HG02678 (cell line): ENCODE results near the gene DNTT.

Source experiments
- ATAC-seq: cut with Tn5 transposase; IDR thresholded peaks from one replicate; pipeline ENCODE4 v1.9.1; 2021; ENCODE audit warnings: mild to moderate bottlenecking, moderate library complexity; ENCODE audit not compliant: unreplicated experiment

The DNTT gene

DNA sequence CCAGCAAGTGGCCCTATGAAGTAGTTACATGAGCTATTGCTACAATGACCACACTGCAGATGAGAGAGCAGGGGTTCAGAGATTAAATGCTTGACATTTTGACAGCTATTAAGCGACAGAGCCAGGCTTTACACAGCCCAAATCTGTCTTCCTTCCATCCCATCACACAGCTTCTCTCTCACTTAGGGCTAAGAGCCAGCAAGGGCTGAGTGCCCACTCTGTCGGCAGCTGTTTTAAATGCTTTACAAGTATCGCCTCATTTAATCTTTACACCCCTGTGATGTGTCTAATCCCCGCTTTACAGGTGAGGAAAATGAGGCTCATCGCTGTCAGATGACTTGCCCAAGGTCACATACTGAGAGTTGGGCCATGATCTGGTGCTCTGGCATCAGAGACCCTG, 69.8 kb downstream of the DNTT start:
- ATAC-seq, result no peak

DNA sequence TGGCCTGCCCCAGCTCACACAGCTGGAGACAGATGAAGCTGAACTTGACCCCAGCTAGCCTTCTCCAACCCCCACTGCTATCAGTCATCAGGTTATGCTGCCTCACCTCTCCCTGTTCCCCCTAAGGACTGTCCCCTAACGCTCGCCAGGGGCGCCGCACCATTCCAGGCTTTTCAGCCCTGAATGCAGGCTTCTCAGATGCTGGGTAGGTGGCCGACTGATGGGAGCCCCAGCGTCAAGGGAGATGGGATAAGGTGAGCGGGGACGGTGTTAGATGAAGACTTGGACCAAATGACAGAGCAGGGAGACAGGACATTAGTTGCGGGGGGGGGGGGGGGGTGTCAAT, 70.4 kb downstream of the DNTT start:
- no peak for ATAC-seq

DNA sequence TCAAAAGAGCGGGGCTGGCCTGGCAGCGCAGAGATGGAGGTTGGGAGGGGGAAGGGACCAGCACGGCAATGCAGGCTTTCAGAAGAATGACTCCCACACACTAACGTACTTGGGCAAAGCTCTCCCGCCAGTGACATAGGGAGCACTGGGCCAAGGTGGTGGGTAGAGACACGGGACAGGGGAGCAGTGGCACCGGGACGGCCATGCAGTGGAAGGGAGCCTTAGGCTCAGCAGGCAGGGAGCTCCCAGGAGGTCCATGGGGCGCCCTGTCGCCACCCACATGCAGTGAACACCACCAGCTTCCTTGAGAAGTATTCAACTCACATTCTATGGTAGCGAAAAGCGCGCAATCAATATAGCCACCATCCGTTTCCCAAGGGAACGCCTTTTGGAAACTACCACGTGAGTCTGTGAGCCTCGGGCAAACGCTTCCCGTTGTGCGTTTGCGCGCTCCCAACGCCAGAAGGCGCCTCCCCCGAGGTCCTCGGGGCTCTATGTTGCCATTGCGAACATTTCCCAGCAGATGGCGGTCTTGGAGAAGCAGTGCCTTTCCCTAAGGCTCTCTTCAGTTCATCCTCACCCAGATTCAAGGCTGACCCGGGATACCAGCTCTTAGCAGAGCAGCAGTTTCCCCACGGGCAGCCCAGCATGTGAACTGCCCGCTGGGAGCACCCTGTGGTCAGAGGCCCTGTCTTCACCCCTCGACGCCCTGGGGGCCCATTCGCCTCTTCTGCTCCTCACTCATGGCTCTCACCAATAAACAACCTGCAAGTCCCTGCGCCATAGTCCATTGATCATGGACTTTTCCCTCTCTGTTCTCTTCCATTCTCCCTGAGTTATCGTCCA, 71.0 kb downstream of the DNTT start:
- peak; percentile 78 for ATAC-seq

DNA sequence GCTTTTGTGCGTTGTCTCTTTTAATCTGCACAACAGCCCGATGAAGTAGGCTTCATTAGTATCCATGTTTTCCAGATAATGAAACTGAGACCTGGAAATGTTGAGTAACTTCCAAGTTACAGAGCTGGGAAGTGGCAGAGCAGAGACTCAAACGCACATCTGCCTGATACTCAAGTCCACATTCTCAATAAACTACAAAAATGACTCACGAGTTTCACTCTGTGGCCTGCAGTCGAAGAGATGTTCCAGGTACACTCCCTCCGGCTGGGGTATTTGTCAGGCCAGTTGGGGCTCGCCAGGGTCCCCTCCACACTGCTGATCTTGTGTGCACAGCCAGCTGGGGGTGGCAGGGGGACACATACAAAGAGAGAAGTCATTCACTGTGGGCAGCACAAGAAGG, 72.2 kb downstream of the DNTT start:
- no peak for ATAC-seq

DNA sequence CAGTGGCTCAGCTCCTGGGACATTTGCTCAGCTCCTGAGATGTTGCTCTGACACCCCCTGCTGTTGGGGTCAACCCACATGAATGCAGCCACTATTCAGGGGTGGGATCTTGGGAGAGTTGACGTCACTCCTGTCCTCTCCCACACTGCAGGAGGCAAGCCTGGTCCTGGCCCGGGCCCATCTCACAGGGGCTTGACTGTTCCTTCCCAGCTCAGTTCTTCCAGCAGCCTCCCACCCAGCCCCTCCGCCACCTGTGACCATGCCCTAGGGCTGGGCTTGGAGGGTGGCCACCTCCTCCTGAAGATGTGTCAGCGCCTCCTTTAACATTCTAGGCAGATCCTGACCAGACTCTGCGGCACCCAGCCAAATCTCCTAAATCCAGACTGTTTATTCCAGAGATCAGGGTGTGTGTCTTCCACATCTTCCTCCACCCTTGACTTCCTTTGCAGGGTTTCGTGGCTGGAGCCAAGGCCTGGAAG, 73.6 kb downstream of the DNTT start:
- no peak for ATAC-seq

DNA sequence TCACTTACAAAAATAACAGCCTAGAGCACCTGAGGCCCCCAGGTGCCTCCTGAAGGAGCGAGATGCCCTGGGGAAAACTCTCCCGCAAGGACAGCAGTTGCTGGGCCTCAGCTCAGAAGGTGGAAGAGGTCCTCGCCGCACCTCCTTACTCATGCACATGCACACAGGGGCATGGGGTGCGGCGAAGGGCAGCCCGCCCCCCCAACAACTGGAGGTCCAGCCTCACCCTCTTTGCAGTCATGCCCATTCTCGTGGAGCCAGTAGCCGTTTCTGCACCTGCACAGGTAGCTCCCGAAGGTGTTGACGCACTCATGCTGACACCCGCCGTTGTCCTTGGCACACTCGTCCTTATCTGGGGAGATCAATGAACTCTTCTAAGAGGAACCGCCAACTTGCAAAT, 74.5 kb downstream of the DNTT start:
- ATAC-seq, result no peak

DNA sequence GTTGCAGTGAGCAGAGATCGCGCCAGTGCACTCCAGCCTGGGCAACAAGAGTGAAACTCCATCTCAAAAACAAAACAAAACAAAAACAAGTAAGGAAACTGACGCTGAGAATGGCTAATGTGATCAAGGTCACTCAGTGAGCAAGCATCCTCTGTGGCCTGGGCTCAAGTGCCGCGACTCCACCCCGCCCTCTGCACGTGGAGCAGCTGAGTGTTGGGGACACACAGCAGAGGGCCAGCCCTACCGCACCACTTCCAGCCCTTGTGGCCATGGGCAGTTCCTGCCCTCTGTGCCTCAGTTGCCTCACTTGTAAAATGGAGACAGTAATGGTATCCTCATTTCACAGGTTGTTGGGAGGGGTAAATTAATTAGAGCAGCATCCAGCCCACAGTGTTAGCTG, 75.5 kb downstream of the DNTT start:
- no peak for ATAC-seq

DNA sequence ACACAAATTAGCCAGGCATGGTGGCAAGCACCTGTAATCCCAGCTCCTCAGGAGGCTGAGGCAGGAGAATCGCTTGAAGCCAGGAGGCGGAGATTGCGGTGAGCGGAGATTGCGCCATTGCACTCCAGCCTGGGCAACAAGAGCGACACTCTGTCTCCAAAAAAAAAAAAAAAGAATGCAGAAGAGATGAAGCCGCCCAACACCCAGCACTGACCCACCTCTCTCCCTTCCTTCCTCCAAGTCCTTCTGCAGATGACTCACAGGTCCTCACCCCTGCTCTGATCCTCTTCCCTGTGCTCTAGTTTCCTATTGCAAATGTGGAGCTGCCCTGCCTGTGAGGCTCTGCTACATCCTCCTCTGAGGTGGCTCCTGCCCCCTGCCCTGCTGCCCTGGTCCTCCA, 76.6 kb downstream of the DNTT start:
- no peak for ATAC-seq

DNA sequence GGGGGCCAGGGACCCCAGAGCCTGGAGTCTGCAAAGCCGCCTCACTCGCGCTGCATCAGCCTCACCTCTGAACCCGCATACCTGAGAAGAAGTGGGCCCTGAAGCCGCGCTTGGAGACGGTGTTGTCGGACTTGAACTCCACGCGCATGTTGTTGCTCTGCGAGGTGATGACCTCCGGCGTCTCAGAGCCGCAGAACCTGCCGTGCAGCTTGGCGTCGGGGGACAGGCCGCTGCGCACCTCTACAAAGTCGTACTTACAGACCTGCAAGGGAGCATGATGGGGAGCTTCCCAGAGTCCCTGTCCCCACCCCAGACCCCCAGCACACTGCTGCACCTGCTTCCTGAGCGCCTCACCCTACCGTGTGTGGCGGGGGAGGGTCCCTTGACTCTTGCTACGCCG, 80.3 kb downstream of the DNTT start:
- no peak for ATAC-seq

DNA sequence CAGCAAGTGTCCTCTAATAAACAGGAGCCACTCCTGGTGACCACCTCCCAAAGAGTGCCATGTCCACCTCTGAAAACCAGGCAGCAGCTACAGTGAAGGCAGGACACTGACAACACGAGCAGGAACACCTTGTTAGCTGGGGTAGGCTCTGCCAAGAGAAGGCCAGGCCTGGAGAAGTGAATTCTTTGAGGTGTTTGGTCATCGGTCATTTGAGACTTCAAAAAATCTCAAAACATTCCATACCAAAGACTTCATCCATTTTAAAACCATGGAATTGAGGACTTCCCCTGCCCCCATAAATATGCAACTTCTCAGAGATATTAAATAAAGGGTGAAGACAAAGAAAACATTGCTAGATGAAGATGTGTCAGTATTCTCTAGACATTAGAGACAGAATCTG, 82.9 kb downstream of the DNTT start:
- ATAC-seq, result no peak

DNA sequence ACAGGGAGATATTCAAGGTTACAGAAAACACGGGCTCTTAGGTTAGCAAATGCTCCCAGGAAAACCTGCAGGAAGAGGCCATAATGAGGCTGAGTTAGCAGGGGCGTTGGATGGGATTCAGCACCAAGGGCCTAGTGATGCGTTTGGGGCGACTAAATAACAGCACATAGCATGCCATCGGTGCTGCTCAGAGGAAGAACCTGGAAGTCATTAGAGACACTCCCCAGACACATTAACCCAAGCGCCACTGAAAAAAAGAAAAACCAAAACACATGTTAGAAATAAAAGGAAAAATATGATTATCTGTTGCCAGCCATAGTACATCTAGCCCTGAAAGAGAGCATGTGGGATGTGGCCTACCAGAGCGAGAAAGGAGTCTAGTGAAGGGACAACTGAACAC, 83.4 kb downstream of the DNTT start:
- ATAC-seq, result no peak
